ENCODE measurements around the gene SETD1B.
A peak's percentile ranks its signal among the peaks of the same experiment; 100 is the strongest.

The SETD1B gene

GRCh38 chr12:121795034-121795968 is 8.5 kb upstream of the SETD1B start:
- peak in 1 of 2 donors; percentile 70 for DNase-seq (ENCODE audit: low read depth in 2 of 2)

GRCh38 chr12:121796855-121797751 is 6.7 kb upstream of the SETD1B start:
- DNase-seq (ENCODE audit: low read depth in 2 of 2), result no peak

- DNase-seq (ENCODE audit: low read depth in 2 of 2), result no peak
Observed at GRCh38 chr12:121797937-121798786, 5.6 kb upstream of the SETD1B start.

GRCh38 chr12:121798787-121799155 is 5.0 kb upstream of the SETD1B start:
- no peak for DNase-seq (ENCODE audit: low read depth in 2 of 2)

DNA sequence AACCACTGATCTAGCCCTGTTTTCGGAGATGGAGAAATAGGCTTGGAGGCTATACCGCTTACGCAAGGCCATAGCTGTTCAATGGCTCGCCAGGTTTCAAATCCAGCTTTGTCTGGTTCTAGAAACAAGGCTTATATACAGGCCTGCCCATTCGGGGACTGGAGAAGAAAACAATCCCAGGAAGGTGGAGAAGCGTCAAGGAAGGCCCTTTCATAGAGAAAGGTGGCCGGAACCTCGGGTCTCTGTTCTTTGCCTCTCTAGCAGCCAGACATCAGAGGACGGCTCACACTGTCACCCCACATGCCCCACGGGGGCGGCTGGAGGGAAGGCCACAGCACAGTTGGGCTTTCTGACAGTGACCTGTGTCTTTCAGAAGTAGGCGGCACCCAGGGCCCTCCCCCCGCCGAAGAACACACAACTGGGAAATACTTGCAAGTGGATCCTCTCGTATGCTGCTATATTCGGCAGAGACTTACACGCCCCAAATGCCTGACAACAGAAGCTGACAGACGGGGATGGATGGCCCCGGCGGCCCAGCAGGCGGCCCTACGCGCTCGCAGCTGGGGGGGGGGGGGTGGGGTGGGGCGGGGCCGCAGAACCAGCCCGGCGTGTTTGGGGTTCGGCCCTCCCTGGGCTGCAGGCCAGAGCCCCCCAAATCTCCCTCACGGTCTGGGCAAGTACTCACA is 4.5 kb upstream of the SETD1B start:
- DNase-seq (ENCODE audit: low read depth in 2 of 2), result no peak

- peak in 1 of 2 donors; percentile 79 for DNase-seq (ENCODE audit: low read depth in 2 of 2)
Observed at GRCh38 chr12:121799842-121800693, 3.7 kb upstream of the SETD1B start.

- no peak for DNase-seq (ENCODE audit: low read depth in 2 of 2)
Observed at GRCh38 chr12:121800694-121801594, 2.9 kb upstream of the SETD1B start.

- DNase-seq (ENCODE audit: low read depth in 2 of 2), result no peak
Observed at GRCh38 chr12:121801595-121802484, 2.0 kb upstream of the SETD1B start.

DNA sequence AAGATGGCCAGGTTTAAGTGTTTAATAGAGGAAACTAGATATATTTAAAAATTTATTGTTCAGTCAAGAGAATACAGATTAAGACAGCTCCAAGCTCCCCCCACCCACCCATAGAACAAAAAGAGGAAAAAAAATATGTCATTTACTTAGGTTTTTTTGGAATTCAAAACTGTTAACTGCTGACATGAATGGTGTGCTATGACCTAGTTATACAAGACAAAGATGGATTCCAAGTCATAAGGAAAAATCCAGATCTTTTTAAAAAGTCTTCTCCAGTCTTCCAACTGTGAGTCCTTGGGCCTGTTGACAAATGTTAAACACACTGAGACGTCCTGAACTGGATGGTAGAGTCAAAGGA is 1.3 kb upstream of the SETD1B start:
- no peak for DNase-seq (ENCODE audit: low read depth in 2 of 2)

GRCh38 chr12:121802843-121803698 is 738 bp upstream of the SETD1B start:
- DNase-seq (ENCODE audit: low read depth in 2 of 2), result peak; percentile 80 to 82

GRCh38 chr12:121804417-121805111 is 755 bp downstream of the SETD1B start:
- DNase-seq (ENCODE audit: low read depth in 2 of 2), result no peak

DNA sequence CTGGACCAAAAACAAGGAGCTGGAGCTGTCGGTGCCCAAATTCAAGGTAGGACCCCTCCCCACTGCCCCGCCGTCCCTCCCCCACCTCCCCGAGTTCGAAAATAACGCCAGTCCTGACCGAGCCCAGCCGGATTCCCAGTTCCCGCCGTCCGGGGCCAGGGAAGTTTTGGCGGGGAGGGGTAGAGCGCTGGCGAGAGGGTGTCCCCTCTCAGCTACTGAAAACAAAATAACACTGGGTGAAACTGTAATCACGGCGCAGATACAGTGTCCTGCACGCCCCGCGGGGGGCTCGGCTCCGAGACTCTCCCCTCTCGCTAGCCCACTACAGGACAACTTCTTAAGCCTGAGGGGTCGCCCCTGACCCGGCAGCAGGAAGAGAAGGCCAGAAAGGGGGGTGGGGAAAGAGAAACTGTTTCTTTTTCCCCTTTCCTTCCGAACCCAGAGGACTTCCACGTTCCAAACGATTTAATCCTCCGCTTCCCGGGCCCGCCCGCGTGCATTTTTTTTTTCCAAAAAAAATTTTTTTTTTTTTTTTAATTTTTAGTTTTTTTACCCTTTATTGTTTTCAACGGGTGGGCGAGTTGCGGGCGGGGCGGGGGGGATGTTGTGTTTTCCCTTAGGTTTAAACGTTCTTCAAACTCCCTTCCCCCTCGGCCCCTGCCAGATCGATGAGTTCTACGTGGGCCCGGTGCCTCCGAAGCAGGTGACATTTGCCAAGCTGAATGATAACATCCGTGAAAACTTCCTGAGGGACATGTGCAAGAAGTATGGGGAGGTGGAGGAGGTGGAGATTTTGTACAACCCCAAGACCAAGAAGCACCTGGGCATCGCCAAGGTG is 1.6 kb downstream of the SETD1B start:
- no peak for DNase-seq (ENCODE audit: low read depth in 2 of 2)

- no peak for DNase-seq (ENCODE audit: low read depth in 2 of 2)
Observed at GRCh38 chr12:121806009-121806545, 2.3 kb downstream of the SETD1B start.

DNA sequence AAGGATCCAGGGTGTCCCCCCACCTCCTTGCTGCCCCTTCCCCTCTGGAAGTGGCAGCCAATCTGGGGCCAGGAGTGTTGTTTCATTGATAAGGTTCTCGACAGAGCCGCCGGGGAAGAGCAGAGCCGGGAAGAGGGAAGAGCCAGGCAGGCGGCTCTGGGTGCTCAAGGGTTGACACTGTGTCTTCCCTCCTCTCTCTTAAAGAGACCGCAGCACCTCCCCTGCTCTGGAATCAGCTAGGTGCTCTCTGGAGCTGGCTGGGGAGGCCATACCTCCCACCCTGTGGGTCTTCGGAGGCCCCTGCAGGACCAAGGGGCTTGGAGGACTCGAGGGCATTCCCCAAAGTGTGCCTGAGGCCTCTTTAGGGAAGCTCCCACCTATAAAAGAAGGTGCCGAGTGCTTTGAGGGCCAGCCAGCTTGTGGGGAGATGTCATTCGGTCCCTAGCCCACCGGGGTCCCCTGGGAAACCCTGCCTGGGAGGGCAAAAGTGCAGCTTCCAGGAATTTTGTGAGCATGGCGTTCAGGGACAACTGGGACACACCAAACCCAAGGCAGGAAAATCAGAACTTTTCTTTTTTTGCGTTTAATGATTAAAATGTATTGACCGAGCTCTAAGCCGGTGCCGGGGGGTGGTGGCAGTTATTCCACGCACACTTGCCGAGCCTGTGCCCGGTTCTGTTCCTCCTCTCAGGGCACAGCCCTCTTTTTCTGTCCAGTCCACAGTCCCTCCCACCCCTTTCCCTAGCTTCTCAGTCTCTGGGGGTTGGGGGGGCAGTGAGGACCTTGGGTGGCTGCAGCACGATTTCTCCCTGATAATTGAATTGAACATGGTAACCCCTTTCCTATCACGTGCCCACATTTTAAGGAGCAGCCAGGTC is 3.0 kb downstream of the SETD1B start:
- no peak for DNase-seq (ENCODE audit: low read depth in 2 of 2)
